LNCAP (cell line): Measurements from ENCODE around the gene EPN1.

Experiments used
- CTCF ChIP-seq: fragments of 450-650 bp; IDR thresholded peaks from 2 replicates; pipeline ENCODE4 v1.5.1; 2017; ENCODE audit warnings: mild to moderate bottlenecking

Gene EPN1

GRCh38 chr19:55671054-55671378 lies 4.0 kb upstream of the EPN1 start:
- no peak for TF ChIP-seq CTCF

- no peak for TF ChIP-seq CTCF
Observed at GRCh38 chr19:55672418-55672817, 2.6 kb upstream of the EPN1 start.

- TF ChIP-seq CTCF: no peak
Observed at GRCh38 chr19:55673465-55673864, 1.6 kb upstream of the EPN1 start.

- no peak for TF ChIP-seq CTCF
Observed at GRCh38 chr19:55673889-55674288, 1.1 kb upstream of the EPN1 start.

- no peak for TF ChIP-seq CTCF
Observed at GRCh38 chr19:55674459-55674840, 576 bp upstream of the EPN1 start.

- no peak for TF ChIP-seq CTCF
Observed at GRCh38 chr19:55675661-55676354, 782 bp downstream of the EPN1 start.

GRCh38 chr19:55676383-55676782 lies 1.4 kb downstream of the EPN1 start:
- TF ChIP-seq CTCF: peak; percentile 50; the same call in 1 of the 2 replicates

- no peak for TF ChIP-seq CTCF
Observed at GRCh38 chr19:55676889-55677505, 2.0 kb downstream of the EPN1 start.
